ENCODE data around the gene CCDC6.

GRCh38 chr10:59945590-59945989, 39.2 kb upstream of the CCDC6 start:
- TF ChIP-seq POLR2A (IDR thresholded peaks at IDR 0.05) (no peak), POLR2AphosphoS5 (IDR thresholded peaks at IDR 0.05; ENCODE audit: insufficient read depth in 1 of 2, low read depth in 1 of 2) (peak in 1 of 2 donors; percentile 18)

Measured in vagina (tissue), 2 donors.